Measurements from ENCODE around the gene MRPL44.
"Not testable (repeated sequence)": the region's sequence is repeated elsewhere in the genome, so short reads cannot be mapped to it uniquely, and the experiment has no call there.

MRPL44 gene

GRCh38 chr2:223936862-223937326 is 20.4 kb upstream of the MRPL44 start:
- DNase-seq: no peak

GRCh38 chr2:223937535-223937934 is 19.7 kb upstream of the MRPL44 start:
- DNase-seq: no peak

GRCh38 chr2:223939438-223939837 is 17.8 kb upstream of the MRPL44 start:
- not testable (repeated sequence) for DNase-seq

- no peak for DNase-seq
Measured at GRCh38 chr2:223941579-223942277, 15.5 kb upstream of the MRPL44 start.

- no peak for DNase-seq
Measured at GRCh38 chr2:223943135-223943534, 14.1 kb upstream of the MRPL44 start.

DNA sequence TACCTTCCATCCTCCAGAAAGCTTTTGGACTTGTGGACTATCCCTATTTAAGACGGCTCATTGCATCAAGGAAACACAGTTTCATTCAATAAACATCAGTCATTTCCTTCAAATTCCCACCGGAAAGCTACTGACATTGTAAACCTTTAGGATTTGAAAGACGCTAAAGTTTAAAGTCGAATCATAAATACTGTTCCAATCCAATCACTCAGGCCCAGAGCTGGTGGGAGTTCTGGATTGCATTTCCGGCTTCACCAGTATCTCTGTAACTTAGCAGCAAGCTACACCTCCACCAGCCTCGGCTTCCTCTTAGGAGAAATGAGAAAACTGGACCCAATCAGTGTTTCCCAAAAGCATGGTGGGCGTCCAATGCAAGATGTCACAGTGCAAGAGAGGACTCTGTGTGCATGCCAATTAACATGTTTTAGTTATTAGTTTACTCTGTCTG is 13.7 kb upstream of the MRPL44 start:
- no peak for DNase-seq

DNA sequence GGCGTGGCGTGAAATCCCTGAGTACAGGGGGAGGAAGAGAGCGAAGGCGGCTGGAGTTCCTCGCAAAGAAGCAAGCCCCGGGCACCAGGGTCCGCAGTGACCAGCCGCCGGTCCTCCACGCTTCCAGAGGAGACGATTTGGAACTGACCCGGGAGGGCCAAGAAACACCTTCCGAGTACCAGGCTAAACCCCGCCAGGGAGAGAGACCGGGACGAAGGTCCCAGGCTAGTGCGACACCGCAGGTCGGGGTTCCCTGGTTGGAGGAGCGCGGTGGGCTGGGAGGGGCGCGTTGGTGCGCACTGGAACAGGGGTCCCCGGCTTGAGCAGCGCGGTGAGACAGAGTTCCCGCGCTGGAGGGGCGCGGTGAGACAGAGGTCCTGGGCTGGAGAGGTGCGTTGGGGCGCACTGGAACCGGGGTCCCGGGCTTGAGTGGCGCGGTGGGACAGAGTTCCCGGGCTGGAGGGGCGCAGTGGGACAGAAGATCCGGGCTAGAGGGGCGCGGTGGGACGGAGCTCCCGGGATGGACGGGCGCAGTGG is 13.0 kb upstream of the MRPL44 start:
- DNase-seq: no peak

DNA sequence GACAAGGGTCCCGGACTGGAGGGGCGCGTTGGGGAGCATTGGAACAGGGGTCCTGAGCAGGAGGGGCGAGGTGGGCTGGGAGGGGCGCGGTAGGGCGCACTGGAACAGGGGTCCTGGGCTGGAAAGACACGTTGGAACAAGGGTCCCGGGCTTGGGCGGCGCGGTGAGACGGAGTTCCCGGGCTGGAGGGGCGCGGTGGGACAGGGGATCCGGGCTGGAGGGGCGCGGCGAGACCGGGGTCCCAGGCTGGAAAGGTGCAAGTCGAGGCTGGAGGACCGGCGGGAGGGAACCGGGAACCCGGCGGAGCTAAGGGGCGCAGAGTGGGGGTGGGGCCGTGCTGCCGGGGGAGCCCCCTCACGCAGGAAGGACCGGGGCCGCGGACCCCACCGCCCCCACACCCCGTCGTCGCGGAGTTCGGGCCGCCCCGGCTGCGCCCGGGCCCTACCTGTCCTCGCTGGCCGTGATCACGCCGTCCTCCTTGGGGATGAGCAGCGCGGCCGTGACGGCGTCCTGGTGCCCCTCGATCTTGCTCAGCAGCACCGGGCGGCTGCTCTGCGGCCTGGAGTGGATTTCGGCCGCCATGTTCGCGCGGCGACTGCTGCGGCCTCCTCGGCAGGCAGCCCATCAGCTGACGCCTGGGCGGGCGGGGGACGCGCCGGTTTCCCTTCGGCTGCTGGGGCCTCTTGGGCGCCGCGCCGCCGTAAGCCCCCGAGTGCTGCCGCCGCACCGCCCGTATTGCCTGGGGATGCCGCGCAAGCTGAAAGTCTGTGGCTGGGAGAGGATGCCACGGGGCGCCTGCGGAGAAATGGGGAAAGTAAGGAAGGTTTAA is 12.3 kb upstream of the MRPL44 start, which contains the start of gene WDFY1:
TSS of gene WDFY1 (minus strand) at position 633 of the 829 bp plus-strand sequence. CDS start at position 582, 51 bp downstream.
- DNase-seq: peak; percentile 59

- no peak for DNase-seq
Measured at GRCh38 chr2:223945755-223946154, 11.5 kb upstream of the MRPL44 start.

DNA sequence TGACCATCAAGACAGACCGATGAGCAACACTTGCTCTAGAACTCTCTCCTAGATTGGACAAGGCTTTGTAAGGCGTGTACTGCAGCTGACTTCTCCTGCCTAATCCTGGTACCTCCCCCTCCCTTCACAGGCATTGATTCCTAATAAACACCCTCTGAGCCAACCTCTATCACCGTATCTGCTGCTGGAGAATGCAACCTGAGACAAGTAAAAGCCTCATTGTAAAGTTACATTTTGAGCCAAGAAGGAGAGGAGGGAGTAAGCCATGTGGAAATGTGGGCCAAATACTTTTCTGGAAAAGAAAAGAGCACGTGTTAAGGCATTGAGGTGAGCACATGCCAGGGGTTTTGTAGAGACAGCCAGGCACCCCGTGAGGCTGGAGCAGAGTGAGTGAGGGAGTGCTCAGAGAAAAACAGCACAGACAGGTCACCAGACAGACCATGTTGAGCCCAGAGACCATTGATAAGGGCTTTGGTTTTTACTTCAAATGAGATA is 9.5 kb upstream of the MRPL44 start:
- DNase-seq: no peak

DNA sequence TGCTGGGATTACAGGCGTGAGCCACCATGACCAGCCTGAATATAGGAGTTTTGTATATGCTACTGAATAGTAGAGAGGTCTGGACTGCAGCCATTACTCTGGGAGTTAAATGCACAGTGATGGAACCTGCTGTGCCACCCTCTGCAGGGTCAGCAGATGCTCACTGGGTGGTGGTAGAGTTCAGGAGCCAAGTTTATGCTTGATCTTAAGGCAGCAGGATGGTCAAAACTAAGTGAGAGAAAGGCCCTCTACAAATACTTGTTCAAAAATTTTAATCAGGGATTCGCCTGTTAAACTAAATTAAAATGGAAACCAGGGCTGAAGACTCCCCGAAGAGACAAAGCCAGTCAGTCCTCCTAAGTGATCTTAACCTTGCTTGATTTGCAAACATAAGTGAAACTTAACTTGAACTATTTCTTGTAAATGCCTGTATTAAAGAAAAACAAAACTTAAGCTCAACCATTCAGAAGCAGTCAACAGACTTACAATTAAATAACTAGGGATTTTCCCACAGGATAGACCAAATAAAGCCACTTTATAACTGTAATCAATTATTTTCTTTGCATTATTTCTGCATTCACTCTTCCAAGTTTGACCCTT is 7.9 kb upstream of the MRPL44 start:
- no peak for DNase-seq

GRCh38 chr2:223950448-223951347 is 6.6 kb upstream of the MRPL44 start:
- DNase-seq: no peak

DNA sequence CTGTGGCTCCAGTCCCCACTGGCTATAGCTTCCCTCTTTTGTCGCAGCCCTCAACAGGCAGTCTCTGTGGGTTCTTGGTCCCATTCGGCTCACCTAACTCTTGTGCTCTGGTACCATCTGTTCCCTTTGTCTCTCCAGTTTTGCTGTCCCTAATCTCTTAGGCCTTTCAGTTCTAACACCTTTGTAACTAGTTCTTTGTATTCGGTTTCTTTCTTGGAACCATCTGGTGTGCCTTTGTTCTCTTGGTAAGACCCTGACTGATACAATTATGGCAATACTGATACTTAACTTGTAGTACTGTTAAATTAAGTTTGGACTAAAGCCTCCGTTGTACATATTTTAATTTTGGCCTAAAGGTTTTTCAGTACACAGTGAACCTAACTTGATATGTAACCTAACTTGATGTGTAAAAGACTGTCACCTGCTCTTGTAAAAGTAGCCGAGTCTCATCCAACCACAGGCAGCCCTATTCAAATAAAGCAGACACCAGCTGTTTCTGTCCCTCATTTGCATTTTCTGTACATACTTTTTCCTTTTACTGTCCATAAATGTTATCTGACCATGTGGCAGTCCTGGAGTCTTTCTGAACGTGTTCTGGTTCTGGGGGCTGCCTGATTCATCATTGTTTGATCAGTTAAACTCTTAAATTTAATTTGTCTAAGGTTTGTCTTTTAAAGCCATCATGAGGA is 4.8 kb upstream of the MRPL44 start:
- DNase-seq: no peak

- DNase-seq: no peak
Measured at GRCh38 chr2:223954401-223954800, 2.9 kb upstream of the MRPL44 start.

GRCh38 chr2:223956300-223956699 is 963 bp upstream of the MRPL44 start:
- DNase-seq: no peak

GRCh38 chr2:223959688-223960087 is 2.4 kb downstream of the MRPL44 start:
- no peak for DNase-seq

- DNase-seq: no peak
Measured at GRCh38 chr2:223967981-223968380, 10.7 kb downstream of the MRPL44 start.

- no peak for DNase-seq
Measured at GRCh38 chr2:223969315-223969714, 12.1 kb downstream of the MRPL44 start.

DNA sequence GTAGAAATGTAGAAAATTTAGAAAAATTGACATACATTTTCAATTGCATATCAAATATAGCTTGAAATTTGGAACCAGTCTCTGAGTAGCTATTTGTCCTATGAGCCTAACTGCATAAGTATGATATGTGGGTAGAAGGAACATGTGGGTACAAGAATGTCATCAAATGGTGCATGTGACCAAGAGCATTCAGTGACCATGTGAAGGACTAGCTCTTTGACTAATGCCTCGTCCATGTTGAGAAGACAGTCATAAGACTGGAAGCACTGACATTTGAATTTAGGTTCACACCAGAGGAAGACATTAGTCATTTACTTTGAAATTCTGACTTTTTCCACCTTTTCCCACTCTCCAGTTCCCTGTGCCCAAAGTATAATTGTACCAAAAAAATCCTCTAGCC is 12.6 kb downstream of the MRPL44 start:
- no peak for DNase-seq

DNA sequence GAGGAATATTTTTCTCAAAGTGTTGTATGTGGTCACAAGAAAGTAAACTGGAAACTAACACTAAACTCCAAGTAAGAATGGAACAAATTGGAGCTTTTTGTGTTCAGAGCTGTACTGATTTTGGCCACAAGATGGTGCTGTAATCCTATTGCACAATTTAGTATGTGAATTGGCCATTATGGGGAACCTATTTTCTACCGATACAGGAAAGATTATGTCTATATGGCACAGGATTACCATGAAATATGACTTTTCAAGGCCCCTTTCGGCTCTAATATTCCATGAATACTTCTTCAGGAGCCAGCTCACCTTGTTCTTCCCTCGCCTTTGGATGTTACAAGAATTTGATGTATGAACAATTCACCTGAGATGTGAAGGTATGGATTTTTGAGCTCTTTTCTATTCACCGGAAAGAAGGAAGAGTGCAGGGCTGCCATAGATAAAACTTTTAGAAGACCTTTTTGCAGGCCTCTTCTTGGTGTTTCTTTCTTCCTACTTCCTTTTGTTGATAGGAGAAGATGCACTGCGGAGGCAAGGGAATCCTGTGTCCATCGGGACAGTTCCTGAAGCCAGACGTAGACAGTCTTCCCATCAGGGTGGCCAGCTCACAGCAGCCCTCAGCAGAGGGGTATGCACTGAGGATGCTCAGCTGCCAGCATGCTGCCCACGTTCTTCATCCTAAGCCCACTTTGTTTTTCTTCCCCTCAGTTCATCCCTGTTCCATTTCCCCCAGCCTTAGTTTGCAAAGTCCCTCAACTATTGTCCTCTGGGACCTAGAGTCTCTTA is 13.3 kb downstream of the MRPL44 start:
- DNase-seq: peak; percentile 46

DNA sequence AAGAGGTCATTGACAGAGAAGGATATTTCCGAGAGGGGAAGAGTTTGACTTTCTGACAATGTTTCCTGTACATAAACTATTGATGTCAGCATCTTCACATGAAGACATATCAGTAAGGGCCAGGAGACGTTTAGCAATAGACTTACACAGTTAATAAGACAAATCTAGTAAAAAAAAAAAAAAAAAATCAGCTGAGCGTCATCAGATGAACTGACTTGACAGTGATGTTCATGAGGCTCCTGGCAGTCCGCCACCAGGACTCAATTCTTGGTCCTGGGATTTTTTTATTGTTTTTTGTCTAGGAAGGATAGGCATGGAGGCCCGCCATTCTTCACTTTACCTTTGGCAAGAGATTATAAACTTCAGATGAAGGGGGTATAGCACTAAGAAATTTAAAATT is 14.5 kb downstream of the MRPL44 start:
- DNase-seq: no peak

Data from KG1 (cell line).